ENCODE measurements around the gene EXOSC7.
"Not testable (repeated sequence)": the region's sequence is repeated elsewhere in the genome, so short reads cannot be mapped to it uniquely, and the experiment has no call there.

EXOSC7 gene

GRCh38 chr3:44962621-44963393, 13.2 kb upstream of the EXOSC7 start:
- no peak for DNase-seq

DNA sequence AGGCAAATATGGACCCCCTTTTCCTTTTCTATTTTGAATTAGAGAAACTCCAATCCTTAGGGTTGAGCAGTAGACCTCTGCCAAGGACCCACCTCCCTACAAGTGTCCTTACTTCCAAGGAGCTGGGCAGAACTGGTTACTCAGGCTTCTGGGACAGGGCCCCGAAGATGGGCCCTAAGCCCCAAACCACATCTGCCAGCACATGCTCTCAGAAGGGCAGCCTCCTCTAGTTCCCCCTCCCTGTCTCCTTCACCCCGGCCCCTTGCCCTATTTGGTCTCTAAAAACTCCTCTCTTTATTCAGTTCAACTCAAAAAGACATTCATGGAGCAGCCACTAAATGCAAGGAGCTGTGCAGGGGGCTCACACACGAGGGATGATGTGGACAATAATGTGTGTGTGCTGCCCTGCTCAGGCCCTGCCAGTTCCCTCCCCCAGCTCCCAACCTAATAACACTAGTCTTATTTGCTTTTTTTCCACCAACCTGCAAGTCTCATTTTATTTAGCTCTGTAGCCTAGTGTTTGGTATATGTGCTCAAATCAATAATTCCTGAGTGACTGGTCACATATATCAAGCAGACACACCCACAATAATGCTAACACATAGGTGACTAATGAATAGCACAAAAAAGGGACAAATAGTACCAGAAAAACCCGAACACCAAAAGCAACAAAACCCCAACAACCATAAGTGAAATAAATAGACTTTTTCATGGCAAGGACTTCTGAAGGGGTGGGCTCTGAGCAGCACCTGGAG, 12.3 kb upstream of the EXOSC7 start:
- DNase-seq: no peak

GRCh38 chr3:44965165-44965564, 10.9 kb upstream of the EXOSC7 start:
- no peak for DNase-seq

DNA sequence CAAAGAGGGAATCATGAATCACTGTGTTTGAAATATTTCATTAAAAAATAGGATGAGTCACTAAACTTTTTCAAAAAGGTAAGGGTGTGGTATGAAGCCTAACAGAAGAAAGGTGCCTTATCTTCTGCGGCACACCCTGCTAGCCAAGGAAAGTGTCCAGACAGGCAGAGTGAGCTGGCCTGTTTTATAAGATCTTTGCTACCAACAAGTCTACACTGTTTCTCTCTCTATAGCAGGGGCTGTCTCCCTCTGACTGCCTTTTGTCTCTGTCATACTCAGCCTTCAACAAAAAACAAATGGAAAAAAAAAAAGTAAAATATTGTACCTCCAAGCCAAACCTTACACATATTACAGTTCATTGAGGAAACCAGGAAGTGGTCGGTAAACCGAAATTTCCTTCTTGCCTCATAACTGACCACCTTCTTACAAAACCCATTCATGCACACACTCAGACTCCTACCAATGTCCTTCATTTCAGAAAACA, 9.2 kb upstream of the EXOSC7 start:
- DNase-seq: no peak

GRCh38 chr3:44968447-44968858, 7.6 kb upstream of the EXOSC7 start:
- DNase-seq: no peak

DNA sequence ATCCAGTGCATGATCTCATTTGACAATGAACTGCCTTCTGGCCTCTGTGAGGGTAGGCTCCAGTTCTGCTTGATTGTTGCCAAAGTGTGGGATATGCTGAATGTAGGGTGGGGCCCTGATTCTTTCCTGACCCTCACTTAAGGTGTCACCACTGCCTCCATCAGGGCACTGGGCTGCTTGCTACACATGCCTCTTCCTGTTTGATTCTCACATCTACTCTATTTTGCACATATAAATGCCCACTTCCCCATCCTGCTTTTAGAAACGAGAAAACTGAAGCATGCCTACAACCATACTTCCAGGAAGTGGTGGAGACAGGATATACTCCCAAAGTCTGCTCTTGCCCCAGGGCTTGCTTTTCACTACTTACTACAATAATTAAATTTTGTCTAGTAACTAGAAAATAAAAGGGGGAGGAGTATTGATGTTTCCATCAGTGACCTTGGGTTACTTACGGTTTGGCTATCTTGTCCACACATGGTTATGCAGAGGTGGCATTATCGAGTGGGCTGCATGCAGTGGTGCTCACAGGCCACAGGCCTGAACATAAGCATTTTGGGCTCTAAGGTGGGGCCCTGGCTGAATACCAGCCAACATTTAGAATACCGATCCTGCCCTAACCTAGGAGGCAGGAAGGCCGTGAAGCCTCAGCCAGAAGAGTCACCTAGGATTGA, 6.8 kb upstream of the EXOSC7 start:
- no peak for DNase-seq

DNA sequence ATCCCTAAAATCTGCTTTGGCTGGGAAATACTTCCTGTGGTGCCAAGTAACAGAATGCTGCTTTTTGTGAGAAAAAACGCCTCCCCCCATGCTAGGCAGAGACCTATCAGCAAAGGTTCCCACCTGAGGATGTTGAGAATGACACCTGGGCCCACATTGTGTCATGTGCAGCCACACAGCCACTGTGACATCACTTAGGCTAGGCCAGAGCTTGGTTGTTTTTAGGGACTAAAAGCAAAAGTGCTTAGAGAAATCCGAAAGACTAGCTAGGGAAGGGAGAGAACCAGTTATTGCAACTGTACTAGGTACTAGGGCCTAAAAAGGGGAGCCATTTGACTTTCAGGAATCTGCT, 6.2 kb upstream of the EXOSC7 start:
- no peak for DNase-seq

DNA sequence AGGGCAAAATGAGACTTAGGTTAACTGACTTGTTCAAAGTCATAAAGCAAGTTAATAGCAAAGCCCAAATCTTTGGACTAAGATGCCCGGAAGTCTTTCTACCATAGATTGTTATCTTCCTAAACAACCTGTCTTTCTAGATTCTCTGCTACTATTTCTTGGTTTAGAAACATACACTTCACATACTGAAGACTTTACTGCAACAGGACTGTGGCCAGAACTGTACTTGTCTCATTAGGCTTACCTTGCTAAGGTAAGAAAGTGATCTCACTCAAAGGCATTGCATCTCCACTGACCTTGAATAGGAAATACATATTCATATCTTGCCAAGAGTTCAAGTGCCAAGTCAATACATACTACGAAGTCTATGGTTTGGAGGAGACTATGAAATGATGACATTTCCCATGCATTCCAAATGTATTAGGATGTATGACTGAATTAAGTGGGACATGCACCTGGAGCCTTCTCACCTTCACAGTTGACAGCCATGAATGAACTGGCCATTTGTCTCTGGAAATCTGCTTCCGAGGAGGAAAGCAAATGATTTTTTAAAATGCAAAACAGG, 5.0 kb upstream of the EXOSC7 start:
- no peak for DNase-seq

- no peak for DNase-seq
Measured at GRCh38 chr3:44974416-44974815, 1.6 kb upstream of the EXOSC7 start.

DNA sequence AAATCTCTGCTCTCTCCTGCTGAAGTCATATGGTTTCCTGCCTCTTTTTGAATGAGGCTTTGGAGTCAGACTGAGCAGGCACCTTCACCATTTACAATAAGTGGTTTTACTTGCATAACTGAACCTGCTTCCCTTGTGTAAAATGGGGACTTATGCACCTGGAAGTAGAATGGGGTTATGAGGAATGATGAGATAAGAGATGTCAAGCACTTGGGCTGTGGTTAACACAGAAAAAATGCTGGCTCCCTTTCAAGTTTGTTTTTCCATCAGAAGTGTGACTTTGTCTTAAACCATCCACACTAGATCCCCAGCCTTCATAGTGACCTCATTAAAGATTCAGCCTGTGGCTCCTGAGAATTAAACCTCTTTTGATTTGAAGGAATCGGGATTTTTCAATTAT, 5.2 kb downstream of the EXOSC7 start:
- no peak for DNase-seq

GRCh38 chr3:44981751-44982150, 5.7 kb downstream of the EXOSC7 start:
- no peak for DNase-seq

DNA sequence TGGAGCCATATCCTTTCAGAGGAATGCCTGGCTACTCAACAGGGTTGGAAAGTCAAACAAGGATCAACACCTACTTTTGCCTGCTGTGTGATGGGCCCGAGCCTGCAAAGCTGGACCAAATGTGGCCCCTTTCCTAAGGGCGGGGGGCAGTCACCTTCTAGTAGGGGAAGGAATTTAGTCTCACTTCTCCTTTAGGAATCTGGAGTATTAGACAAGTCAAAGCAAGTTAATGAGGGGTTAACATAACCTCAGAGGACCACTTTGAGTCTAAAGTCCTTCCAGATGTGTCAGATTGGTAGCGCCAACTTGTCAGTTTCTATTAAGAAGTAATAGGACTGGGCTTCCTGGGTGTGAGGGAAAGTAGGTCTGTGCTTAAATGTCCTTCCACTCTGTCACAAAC, 6.8 kb downstream of the EXOSC7 start:
- no peak for DNase-seq

DNA sequence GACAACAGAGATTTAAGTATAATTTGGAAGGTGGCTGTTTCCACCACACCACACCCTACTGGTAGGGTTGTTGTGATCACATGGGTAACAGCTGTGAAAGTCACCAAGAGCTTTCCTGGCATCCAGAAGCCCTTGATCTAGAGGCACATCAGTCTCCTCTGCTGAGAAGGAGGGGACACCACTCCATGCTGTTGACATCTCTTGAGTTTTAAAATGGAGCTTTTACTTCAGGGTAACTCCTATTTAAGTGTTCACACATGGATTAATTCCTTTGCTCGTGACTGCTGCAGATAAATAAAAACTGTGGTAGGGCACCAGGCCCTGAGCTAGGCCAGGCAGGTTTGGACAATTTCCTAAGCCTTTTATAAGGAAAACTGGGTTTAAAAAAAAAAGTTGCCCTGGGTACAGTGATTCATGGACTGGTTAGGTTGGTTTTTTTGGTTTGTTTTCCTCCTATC, 7.5 kb downstream of the EXOSC7 start:
- DNase-seq: no peak

DNA sequence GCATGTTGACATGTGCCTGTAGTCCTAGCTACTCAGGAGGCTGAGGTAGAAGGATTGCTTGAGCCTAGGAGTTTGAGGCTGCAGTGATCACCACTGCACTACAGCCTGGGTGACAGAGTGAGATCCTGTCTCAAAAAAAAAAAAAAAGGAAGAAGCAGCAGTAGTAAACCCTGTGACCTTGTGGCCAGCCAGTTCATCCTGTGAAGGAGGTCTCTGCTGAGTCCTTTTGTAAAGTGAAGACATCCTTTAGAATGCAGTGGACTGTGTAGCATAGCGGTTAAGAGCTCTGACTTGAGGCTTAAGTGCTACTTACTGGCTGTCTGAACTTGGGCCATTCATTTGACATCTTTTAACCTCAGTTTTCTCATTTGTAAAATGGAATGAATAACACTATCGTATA, 8.3 kb downstream of the EXOSC7 start:
- DNase-seq: no peak

DNA sequence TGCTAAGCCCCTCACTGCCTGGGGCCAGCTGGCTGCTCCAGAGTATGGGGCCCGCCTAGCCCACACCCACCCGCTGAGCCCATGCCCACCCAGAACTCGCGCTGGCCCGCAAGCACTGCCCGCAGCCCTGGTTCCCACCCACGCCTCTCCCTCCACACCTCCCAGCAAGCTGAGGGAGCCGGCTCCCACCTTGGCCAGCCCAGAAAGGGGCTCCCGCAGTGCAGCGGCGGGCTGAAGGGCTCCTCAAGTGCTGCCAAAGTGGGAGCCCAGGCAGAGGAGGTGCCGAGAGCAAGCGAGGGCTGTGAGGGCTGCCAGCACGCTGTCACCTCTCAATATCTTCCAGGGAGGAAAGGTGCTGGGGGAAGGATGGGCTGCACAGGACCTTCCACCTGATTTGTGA, 10.3 kb downstream of the EXOSC7 start:
- not testable (repeated sequence) for DNase-seq

- no peak for DNase-seq
Measured at GRCh38 chr3:44987332-44987731, 11.3 kb downstream of the EXOSC7 start.

GRCh38 chr3:44988073-44988472, 12.0 kb downstream of the EXOSC7 start:
- DNase-seq: no peak

DNA sequence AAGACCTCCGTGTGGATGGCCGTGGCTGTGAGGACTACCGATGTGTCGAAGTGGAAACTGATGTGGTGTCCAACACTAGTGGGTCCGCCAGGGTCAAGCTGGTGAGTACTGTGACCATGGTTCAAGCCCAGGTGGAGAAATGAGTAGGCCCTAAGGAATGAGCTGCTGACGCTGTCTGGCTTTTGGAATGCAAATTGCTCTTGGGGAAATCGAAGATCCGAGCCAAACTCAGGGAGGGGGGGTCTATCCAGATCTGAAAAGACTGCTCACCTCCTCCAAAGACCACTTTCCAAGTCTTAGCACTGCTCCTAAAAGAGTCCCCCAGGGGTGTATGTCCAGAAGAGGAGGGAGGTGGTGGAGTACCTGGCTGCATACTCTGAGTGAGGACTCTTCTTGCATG, 13.1 kb downstream of the EXOSC7 start:
- no peak for DNase-seq

GRCh38 chr3:44989636-44990373, 13.8 kb downstream of the EXOSC7 start:
- DNase-seq: no peak

DNA sequence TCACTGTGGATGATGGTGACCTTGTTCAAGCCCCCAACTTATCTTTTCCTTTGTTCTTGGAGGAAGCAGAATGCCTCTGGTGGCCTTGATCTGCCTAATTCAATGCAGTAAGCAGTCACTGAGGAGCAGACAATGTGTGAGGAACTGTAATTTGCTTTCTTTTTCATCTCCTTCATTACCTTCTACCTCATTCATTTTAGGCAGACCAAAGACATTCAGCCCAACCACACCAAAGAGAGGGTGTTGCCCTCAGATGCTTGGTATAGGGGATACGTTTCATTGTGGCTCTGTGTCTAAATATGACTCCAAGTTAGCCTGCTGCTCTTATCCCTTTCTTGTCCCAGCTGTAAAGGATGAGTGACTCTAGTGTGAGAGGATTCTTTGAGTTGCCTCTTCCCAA, 15.3 kb downstream of the EXOSC7 start:
- DNase-seq: no peak

GRCh38 chr3:44992555-44993470, 16.8 kb downstream of the EXOSC7 start:
- no peak for DNase-seq
